Effector memory CD4-positive, alpha-beta T cell (primary cell): ENCODE measurements around the gene FEM1C.
"Not testable (repeated sequence)": the region's sequence is repeated elsewhere in the genome, so short reads cannot be mapped to it uniquely, and the experiment has no call there.

Experiments used
- DNase-seq, 3 donors: peaks; one replicate each; pipeline ENCODE4 v3.0.0-alpha.2; 2020
- H3K27ac ChIP-seq: 2 replicates; pipeline ENCODE4 v1.7.0; 2013; ENCODE audit warnings: mild to moderate bottlenecking, low read length, moderate library complexity; ENCODE audit not compliant: insufficient read depth, poor library complexity, severe bottlenecking
- H3K27me3 ChIP-seq: replicated peaks from 2 replicates; pipeline ENCODE4 v1.7.0; 2013; ENCODE audit warnings: mild to moderate bottlenecking, low read length; ENCODE audit not compliant: insufficient read depth, control insufficient read depth, poor library complexity, severe bottlenecking
- H3K36me3 ChIP-seq: 2 replicates; pipeline ENCODE4 v1.7.0; 2013; ENCODE audit warnings: mild to moderate bottlenecking, low read length, moderate library complexity; ENCODE audit not compliant: control insufficient read depth, insufficient read depth
- H3K4me1 ChIP-seq: 2 replicates; pipeline ENCODE4 v1.7.0; 2013; ENCODE audit warnings: low read length, mild to moderate bottlenecking; ENCODE audit not compliant: control insufficient read depth, insufficient read depth, poor library complexity, severe bottlenecking
- H3K4me3 ChIP-seq: 2 replicates; pipeline ENCODE4 v1.7.0; 2013; ENCODE audit warnings: low read length, low read depth, mild to moderate bottlenecking; ENCODE audit not compliant: insufficient read depth, poor library complexity, severe bottlenecking
- H3K9me3 ChIP-seq: 2 replicates; pipeline ENCODE4 v1.7.0; 2013; ENCODE audit warnings: mild to moderate bottlenecking, low read length, moderate library complexity; ENCODE audit not compliant: control insufficient read depth

FEM1C gene

DNA sequence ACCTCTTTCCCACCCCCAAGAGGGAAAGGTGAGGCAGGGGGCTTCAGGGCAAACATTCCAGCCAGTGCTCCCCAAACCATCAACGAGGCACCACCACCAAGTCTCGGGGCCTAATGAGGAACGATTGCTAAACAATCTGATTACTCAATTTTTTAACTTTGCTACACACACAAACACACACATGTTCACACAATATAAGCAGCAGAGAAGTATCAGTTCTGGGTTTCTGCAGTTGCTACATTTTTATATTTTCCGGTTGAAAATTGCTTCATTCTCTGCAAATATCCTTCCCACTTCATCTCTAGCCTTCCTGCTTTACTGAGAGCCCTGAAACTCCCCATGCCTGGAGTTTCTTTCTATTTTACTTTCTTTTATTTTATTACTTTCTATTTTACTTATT, 60.2 kb downstream of the FEM1C start:
- no peaks in the 10 kb centered on the region for H3K36me3 ChIP-seq
- H3K27me3 ChIP-seq, result no peaks in the 10 kb centered on the region
- H3K4me3 ChIP-seq, result no peak overlapping the region
- H3K27ac ChIP-seq, result no peak overlapping the region
- DNase-seq, result no peak
- no peaks in the 10 kb centered on the region for H3K4me1 ChIP-seq
- H3K9me3 ChIP-seq, result no peaks in the 10 kb centered on the region

- no peaks in the 10 kb centered on the region for H3K4me1 ChIP-seq
- no peaks in the 10 kb centered on the region for H3K9me3 ChIP-seq
- no peaks in the 10 kb centered on the region for H3K27me3 ChIP-seq
- DNase-seq, result no peak
- no peak overlapping the region for H3K27ac ChIP-seq
- no peaks in the 10 kb centered on the region for H3K36me3 ChIP-seq
- no peak overlapping the region for H3K4me3 ChIP-seq
Measured at GRCh38 chr5:115480900-115481299, 63.7 kb downstream of the FEM1C start.

DNA sequence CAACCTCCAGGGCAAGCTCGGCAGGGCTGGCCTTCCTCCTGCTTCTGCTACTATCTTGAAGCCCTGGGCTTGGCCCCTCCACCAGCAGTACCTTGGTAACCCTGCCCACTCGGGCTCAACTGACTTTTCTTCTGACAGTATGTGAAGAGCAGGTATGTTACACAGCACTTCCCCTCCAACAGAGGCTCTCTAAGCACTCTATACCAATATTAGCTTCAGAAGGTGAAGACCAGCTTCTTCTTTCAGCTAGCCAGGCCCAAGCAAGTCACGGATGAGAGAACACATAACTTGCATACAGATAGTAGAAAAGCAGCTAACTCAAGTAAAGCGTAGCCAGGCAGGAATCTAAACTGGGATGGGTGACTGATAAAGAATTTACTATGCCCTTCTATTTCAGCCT, 64.3 kb downstream of the FEM1C start:
- no peak overlapping the region for H3K4me3 ChIP-seq
- no peaks in the 10 kb centered on the region for H3K9me3 ChIP-seq
- no peak overlapping the region for H3K27ac ChIP-seq
- DNase-seq, result no peak
- no peaks in the 10 kb centered on the region for H3K36me3 ChIP-seq
- no peaks in the 10 kb centered on the region for H3K4me1 ChIP-seq
- H3K27me3 ChIP-seq, result no peaks in the 10 kb centered on the region

DNA sequence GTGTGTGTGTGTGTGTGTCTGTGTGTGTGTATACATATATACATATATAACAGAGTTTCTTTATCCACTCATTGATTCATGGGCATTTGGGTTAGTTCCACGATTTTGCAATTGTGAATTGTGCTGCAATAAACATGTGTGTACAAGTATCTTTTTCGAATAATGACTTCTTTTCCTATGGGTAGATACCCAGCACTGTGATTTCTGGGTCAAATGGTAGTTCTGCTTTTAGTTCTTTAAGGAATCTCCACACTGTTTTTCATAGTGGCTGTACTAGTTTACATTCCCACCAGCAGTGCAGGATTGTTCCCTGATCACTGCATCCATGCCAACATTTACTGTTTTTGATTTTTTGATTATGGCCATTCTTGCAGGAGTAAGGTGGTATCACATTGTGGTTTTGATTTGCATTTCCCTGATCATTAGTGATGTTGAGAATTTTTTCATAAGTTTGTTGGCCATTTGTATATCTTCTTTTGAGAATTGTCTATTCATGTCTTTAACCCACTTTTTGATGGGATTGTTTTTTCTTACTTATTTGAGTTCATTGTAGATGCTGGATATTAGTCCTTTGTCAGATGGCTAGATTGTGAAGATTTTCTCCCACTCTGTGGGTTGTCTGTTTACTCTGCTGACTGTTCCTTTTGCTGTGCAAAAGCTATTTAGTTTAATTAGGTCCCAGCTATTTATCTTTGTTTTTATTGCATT, 65.3 kb downstream of the FEM1C start:
- not testable (repeated sequence) for H3K4me3 ChIP-seq, H3K36me3 ChIP-seq, H3K27ac ChIP-seq, H3K9me3 ChIP-seq, DNase-seq, H3K27me3 ChIP-seq, H3K4me1 ChIP-seq

DNA sequence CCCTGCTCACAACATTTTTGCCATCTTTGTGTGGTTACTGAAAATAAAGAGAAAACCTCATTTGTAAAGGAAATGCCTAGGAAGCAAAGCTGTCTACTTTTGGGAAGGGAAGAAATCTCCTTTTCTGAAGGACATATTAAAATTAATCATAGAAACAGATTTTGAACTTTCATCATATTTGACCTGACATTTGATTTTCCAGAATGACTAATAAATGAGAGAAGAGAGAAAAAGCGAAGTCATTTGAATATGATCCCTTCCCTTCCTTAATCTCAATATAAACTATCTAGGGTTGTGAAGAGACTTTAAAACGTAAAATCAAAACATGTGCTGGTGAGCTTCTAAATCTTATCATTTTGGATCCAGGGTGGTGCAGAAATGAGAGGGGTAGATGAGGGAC, 66.3 kb downstream of the FEM1C start:
- H3K9me3 ChIP-seq, result no peaks in the 10 kb centered on the region
- no peak for DNase-seq
- no peaks in the 10 kb centered on the region for H3K27me3 ChIP-seq
- no peaks in the 10 kb centered on the region for H3K36me3 ChIP-seq
- no peaks in the 10 kb centered on the region for H3K4me1 ChIP-seq
- no peak overlapping the region for H3K27ac ChIP-seq
- H3K4me3 ChIP-seq, result no peak overlapping the region

DNA sequence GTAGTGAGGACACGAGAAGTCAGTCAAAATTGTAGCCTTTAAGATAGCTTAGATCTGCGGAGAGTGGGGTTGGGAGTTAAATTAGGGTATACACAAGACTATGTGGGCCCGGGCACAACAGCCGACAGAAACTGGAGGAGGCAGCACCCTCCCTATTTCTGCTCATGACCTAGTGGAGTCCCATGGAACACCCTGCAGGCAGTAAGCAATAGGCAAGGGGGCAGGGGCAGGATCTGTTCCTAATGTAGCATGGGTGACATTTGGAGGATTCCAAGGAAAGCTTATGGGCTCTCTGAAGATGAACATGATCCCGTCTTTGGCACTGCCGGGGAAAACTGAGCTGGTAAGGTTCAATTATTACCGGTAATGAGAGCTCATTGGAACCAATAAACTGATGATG, 67.0 kb downstream of the FEM1C start:
- Histone ChIP-seq H3K36me3 (no peaks in the 10 kb centered on the region), H3K27ac (no peak overlapping the region), H3K4me3 (no peak overlapping the region), H3K9me3 (no peaks in the 10 kb centered on the region), H3K4me1 (no peaks in the 10 kb centered on the region), H3K27me3 (no peaks in the 10 kb centered on the region)
- DNase-seq, result no peak

GRCh38 chr5:115475788-115476187, 68.8 kb downstream of the FEM1C start:
- no peaks in the 10 kb centered on the region for H3K9me3 ChIP-seq
- H3K27ac ChIP-seq, result no peak overlapping the region
- H3K4me1 ChIP-seq, result no peaks in the 10 kb centered on the region
- no peaks in the 10 kb centered on the region for H3K27me3 ChIP-seq
- no peak overlapping the region for H3K4me3 ChIP-seq
- no peak for DNase-seq
- no peaks in the 10 kb centered on the region for H3K36me3 ChIP-seq

DNA sequence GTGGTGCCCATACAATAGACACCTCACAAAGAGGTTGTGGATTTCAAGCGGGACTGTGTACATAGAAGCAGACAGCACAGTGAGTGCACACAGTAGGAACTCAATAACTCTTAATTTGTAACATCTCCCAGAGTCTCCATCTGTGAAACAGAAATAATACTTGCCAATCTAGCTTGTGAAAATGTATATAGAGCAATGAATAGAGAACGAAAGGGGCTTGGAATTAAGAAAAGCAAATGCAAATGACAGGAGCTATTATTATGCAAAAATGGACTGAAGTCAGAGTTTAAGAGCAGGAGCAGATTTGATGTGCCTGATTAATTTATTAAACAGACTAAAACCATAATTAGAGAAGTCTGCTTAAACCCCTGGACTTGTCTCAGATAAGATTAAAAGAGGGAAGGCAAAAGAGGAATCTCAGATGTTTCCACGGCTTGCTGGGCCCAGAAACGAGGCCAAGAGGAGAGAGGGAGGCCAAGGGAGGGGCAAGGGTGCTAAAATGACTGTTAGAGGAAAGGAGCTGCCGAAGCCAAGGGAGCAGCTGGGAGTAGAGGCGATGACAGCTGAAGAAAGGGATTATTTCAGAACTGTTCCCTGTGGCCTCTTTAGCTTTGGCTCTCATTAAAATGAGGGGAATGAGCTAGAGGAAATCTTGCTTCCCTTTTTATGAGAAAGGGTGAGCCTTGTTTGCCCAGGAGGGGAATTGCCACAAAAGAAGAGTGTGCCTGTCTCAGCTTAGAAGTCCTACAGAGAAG, 72.1 kb downstream of the FEM1C start:
- Histone ChIP-seq H3K9me3 (no peaks in the 10 kb centered on the region), H3K4me3 (no peak overlapping the region), H3K36me3 (no peaks in the 10 kb centered on the region), H3K27me3 (no peaks in the 10 kb centered on the region), H3K27ac (no peak overlapping the region), H3K4me1 (no peaks in the 10 kb centered on the region)
- DNase-seq, result no peak

DNA sequence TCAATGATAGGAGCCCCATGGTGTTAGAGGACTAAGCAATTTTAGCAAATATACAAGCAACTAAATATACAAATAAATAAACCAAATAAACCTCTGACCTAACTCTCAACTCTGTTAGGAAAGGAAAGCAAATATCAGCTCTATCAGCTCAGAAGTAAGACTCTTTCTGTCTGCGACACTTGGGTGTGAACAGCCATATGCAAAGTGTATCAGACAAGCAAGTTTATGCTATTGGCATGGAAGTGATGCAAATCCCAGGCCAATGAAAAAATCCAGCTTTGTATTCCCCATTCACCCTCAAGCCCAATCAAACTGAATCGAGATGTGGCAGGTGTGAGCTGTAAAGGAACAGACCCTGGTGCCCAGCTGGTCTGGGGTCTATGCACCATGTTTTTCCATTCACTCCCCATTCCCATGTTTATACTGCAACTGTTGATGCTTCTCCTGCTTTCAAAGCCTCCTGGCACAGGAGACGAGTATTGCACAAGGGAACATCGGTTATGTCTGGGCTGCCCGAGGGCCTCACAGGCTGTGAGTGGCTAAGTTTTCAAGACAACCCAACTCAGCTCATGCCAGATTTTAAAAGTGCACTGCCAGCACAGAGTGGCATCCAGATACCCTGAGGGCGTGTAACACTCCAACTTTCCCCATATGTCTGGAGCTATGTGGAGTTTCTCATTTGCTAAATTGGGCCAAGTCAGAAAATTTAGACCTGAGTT, 73.1 kb downstream of the FEM1C start:
- Histone ChIP-seq H3K4me3 (no peak overlapping the region), H3K4me1 (no peaks in the 10 kb centered on the region)
- DNase-seq, result no peak

GRCh38 chr5:115470921-115471320, 73.7 kb downstream of the FEM1C start:
- Histone ChIP-seq H3K27ac (no peak overlapping the region), H3K4me3 (no peak overlapping the region), H3K36me3 (no peaks in the 10 kb centered on the region), H3K4me1 (no peaks in the 10 kb centered on the region), H3K9me3 (no peaks in the 10 kb centered on the region), H3K27me3 (no peaks in the 10 kb centered on the region)
- no peak for DNase-seq

More for the DNA sequence above, 73.1 kb downstream of the FEM1C start:
- H3K9me3 ChIP-seq, result no peaks in the 10 kb centered on the region
- no peaks in the 10 kb centered on the region for H3K27me3 ChIP-seq
- H3K27ac ChIP-seq, result no peak overlapping the region
- H3K36me3 ChIP-seq, result no peaks in the 10 kb centered on the region
